ENCODE measurements around the gene IZUMO2.

DNA sequence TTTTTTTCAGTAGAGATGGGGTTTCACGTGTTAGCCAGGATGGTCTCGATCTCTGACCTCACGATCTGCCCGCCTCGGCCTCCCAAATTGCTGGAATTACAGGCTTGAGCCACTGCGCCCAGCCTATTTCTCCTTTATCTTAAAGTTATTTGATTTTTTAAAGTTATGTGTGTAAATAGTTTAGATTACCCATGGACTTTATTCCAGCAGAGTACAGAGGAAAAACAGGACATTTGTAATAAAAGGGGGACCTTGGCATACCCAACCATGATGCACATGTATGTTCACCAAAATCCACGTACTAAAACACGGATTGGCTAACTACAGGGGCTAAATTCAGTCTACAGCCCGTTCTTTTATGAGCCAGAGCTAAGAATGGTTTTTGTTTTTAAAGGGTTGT is 13.7 kb upstream of the IZUMO2 start:
- TF ChIP-seq, protein P1, sequence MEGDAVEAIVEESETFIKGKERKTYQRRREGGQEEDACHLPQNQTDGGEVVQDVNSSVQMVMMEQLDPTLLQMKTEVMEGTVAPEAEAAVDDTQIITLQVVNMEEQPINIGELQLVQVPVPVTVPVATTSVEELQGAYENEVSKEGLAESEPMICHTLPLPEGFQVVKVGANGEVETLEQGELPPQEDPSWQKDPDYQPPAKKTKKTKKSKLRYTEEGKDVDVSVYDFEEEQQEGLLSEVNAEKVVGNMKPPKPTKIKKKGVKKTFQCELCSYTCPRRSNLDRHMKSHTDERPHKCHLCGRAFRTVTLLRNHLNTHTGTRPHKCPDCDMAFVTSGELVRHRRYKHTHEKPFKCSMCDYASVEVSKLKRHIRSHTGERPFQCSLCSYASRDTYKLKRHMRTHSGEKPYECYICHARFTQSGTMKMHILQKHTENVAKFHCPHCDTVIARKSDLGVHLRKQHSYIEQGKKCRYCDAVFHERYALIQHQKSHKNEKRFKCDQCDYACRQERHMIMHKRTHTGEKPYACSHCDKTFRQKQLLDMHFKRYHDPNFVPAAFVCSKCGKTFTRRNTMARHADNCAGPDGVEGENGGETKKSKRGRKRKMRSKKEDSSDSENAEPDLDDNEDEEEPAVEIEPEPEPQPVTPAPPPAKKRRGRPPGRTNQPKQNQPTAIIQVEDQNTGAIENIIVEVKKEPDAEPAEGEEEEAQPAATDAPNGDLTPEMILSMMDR (IDR thresholded peaks at IDR 0.05): no peak
- TF ChIP-seq POLR2A (IDR thresholded peaks at IDR 0.05) (no peak), EP300 (IDR thresholded peaks at IDR 0.05) (no peak)

All from ovary (tissue), 3 donors.